22Rv1 (cell line): ENCODE measurements around the gene DEAF1.

Experiments used
- H3K27ac ChIP-seq: fragments of 450-650 bp; 2 replicates; pipeline ENCODE4 v1.5.1; 2017
- ZFX ChIP-seq: fragments of 450-650 bp; IDR thresholded peaks from 2 replicates; pipeline ENCODE4 v1.6.1; 2017; ENCODE audit warnings: antibody characterized with exemption, borderline replicate concordance
- TF ChIP-seq, protein P1 (sequence below): fragments of 450-650 bp; IDR thresholded peaks from 2 replicates; pipeline ENCODE4 v1.5.1; 2017; ENCODE audit warnings: mild to moderate bottlenecking

The DEAF1 gene

GRCh38 chr11:665704-666281, 29.2 kb downstream of the DEAF1 start:
- H3K27ac ChIP-seq = no peak overlapping the region
- TF ChIP-seq ZFX = no peak
- TF ChIP-seq, protein P1, sequence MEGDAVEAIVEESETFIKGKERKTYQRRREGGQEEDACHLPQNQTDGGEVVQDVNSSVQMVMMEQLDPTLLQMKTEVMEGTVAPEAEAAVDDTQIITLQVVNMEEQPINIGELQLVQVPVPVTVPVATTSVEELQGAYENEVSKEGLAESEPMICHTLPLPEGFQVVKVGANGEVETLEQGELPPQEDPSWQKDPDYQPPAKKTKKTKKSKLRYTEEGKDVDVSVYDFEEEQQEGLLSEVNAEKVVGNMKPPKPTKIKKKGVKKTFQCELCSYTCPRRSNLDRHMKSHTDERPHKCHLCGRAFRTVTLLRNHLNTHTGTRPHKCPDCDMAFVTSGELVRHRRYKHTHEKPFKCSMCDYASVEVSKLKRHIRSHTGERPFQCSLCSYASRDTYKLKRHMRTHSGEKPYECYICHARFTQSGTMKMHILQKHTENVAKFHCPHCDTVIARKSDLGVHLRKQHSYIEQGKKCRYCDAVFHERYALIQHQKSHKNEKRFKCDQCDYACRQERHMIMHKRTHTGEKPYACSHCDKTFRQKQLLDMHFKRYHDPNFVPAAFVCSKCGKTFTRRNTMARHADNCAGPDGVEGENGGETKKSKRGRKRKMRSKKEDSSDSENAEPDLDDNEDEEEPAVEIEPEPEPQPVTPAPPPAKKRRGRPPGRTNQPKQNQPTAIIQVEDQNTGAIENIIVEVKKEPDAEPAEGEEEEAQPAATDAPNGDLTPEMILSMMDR = no peak

GRCh38 chr11:665062-665703, 29.8 kb downstream of the DEAF1 start:
- H3K27ac ChIP-seq = no peak overlapping the region
- no peak for TF ChIP-seq ZFX

GRCh38 chr11:662689-663274, 32.2 kb downstream of the DEAF1 start:
- H3K27ac ChIP-seq = no peak overlapping the region
- no peak for TF ChIP-seq ZFX
- TF ChIP-seq, protein P1 = peak; percentile 78

DNA sequence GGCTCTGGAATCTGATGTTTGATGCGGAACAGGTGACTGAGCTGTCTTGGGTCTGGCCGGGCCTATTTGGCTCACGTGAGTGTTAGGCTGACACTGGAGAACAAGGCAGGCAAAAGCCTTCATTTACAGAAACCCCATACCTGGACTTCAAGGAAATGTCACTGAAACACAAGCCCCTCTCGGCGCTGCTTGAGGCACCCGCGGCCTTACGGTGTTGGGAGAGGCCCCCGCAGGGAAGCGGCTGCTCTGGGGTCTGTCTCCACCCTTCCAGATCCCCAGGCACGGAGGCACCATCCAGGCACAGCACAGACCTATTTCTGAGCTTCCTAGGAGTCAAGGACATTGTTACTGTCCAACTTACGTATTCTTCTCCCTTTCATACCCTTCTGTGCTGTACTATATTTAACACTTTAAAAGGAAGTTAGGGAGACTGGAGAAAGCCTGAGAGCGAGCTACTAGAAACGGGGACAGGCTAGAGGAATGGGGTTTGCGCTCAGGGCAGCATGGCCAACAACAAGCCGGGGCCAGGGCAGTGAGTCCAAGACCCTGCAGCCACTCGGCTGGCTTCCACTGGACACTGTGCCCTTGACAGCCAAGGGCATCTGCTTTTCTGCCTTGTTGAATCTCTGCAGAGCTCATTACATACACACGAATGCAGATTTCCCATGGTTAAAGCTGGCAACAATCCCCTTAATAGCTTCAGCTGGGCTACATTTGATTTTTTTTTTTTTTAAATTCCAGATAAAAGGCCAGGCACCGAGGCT, 34.2 kb downstream of the DEAF1 start:
- no peak for TF ChIP-seq ZFX
- TF ChIP-seq, protein P1 = no peak
- no peak overlapping the region for H3K27ac ChIP-seq

GRCh38 chr11:660281-660680, 34.7 kb downstream of the DEAF1 start:
- no peak for TF ChIP-seq ZFX
- TF ChIP-seq, protein P1 = no peak

GRCh38 chr11:659532-660085, 35.4 kb downstream of the DEAF1 start:
- H3K27ac ChIP-seq = no peak overlapping the region
- TF ChIP-seq ZFX = no peak
- TF ChIP-seq, protein P1 = no peak

More at GRCh38 chr11:660281-660680, 34.7 kb downstream of the DEAF1 start:
- no peak overlapping the region for H3K27ac ChIP-seq

DNA sequence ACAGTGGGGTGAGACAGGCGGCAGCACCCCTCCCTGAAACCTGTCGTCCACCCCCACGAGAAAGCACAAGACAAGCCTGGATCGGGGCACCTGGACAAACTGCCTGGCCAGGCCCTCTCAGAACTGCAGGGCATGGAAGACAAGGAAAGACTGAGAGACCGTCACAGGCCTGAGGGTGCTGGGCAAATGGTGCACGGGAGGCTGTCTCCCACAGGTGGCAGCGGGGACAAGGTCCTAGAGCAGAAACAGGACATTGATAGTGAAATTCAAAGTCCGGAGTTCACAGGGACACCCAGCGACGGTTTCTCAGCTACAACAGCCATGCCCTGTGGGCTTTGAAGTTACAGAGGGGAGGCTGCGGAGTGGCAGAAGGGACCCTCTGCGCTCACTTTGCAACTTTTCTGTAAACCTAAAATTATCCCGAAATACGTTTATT, 37.3 kb downstream of the DEAF1 start:
- H3K27ac ChIP-seq = no peak overlapping the region
- TF ChIP-seq, protein P1 = no peak
- TF ChIP-seq ZFX = no peak
